GM10248 (cell line): ENCODE measurements around the gene ZNF354C.

Experiments used
- CTCF ChIA-PET: fragments of 300-600 bp; sonication (Branson Sonifier 250); formaldehyde crosslinking; extraction: SDS; loops from one replicate; lab custom pipeline; 2021; ENCODE audit warnings: antibody characterized with exemption; lab: Yijun Ruan, JAX
- POLR2A ChIA-PET: fragments of 350-650 bp; sonication (Branson Sonifier 250); formaldehyde crosslinking; extraction: SDS; loops from one replicate; lab custom pipeline; 2020; ENCODE audit warnings: antibody characterized with exemption; lab: Yijun Ruan, JAX
- DNase-seq: peaks from one replicate; pipeline ENCODE4 v3.0.0; 2012; ENCODE audit errors: extremely low spot score
- CTCF ChIP-seq: IDR thresholded peaks from 2 replicates; pipeline ENCODE4 v1.5.1; 2012; ENCODE audit warnings: mild to moderate bottlenecking, low read depth; ENCODE audit errors: extremely low read depth, missing control alignments, control extremely low read depth

The ZNF354C gene

GRCh38 chr5:179054036-179054785 lies 6.0 kb upstream of the ZNF354C start:
- ChIA-PET POLR2A (no interaction called here), CTCF (no interaction called here)
- DNase-seq, result no peak
- TF ChIP-seq CTCF, result no peak

GRCh38 chr5:179054876-179055275 lies 5.3 kb upstream of the ZNF354C start:
- ChIA-PET CTCF (no interaction called here), POLR2A (no interaction called here)
- no peak for TF ChIP-seq CTCF
- no peak for DNase-seq

GRCh38 chr5:179055436-179055835 lies 4.7 kb upstream of the ZNF354C start:
- CTCF ChIA-PET, result no interaction called here
- no peak for DNase-seq

GRCh38 chr5:179055841-179056240 lies 4.3 kb upstream of the ZNF354C start:
- TF ChIP-seq CTCF, result no peak
- ChIA-PET CTCF (no interaction called here), POLR2A (no interaction called here)
- DNase-seq, result no peak

More at GRCh38 chr5:179055436-179055835, 4.7 kb upstream of the ZNF354C start:
- POLR2A ChIA-PET, result no interaction called here
- no peak for TF ChIP-seq CTCF

GRCh38 chr5:179061025-179061424 lies 852 bp downstream of the ZNF354C start:
- no peak for DNase-seq
- ChIA-PET CTCF (no interaction called here), POLR2A (no interaction called here)
- TF ChIP-seq CTCF, result no peak

- DNase-seq, result no peak
- POLR2A ChIA-PET, result no interaction called here
- TF ChIP-seq CTCF, result no peak
- CTCF ChIA-PET, result no interaction called here
Observed at GRCh38 chr5:179065703-179066102, 5.5 kb downstream of the ZNF354C start.
